ENCODE results near the gene FAM120A.

The FAM120A gene

GRCh38 chr9:93614830-93615468, 163.5 kb downstream of the FAM120A start:
- H3K4me3 Mint-ChIP-seq, result no peak overlapping the region
- H3K27me3 Mint-ChIP-seq (ENCODE audit: low read depth), result no peaks in the 10 kb centered on the region
- TF ChIP-seq, protein P1, sequence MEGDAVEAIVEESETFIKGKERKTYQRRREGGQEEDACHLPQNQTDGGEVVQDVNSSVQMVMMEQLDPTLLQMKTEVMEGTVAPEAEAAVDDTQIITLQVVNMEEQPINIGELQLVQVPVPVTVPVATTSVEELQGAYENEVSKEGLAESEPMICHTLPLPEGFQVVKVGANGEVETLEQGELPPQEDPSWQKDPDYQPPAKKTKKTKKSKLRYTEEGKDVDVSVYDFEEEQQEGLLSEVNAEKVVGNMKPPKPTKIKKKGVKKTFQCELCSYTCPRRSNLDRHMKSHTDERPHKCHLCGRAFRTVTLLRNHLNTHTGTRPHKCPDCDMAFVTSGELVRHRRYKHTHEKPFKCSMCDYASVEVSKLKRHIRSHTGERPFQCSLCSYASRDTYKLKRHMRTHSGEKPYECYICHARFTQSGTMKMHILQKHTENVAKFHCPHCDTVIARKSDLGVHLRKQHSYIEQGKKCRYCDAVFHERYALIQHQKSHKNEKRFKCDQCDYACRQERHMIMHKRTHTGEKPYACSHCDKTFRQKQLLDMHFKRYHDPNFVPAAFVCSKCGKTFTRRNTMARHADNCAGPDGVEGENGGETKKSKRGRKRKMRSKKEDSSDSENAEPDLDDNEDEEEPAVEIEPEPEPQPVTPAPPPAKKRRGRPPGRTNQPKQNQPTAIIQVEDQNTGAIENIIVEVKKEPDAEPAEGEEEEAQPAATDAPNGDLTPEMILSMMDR (IDR thresholded peaks at IDR 0.05; ENCODE audit: unreplicated experiment in 3 of 3), result no peak
- H3K9me3 Mint-ChIP-seq, result peaks cover 12% of the 10 kb centered on the region
- no peak overlapping the region for H3K27ac Mint-ChIP-seq
- H3K36me3 Mint-ChIP-seq (ENCODE audit: low read depth), result peaks cover 10% of the 10 kb centered on the region
- peaks cover 6% of the 10 kb centered on the region for H3K4me1 Mint-ChIP-seq

All from nephron (organoid).